GM19324 (cell line): ENCODE results near the gene POU2AF1.

Experiments used
- ATAC-seq: cut with Tn5 transposase; IDR thresholded peaks from one replicate; pipeline ENCODE4 v1.9.1; 2021; ENCODE audit warnings: mild to moderate bottlenecking, moderate library complexity; ENCODE audit not compliant: unreplicated experiment, low FRiP score

The POU2AF1 gene

GRCh38 chr11:111378861-111379601 lies at the start of gene POU2AF1:
Gene POU2AF1, minus strand, starts transcription at chr11:111379275. Its CDS starts 98 bp downstream, at chr11:111379177.
- ATAC-seq: peak; percentile 83

GRCh38 chr11:111428113-111428876 lies 49.2 kb upstream of the POU2AF1 start:
- no peak for ATAC-seq

GRCh38 chr11:111427471-111427912 lies 48.4 kb upstream of the POU2AF1 start:
- ATAC-seq: no peak

GRCh38 chr11:111426617-111427016 lies 47.5 kb upstream of the POU2AF1 start:
- ATAC-seq: no peak

GRCh38 chr11:111423250-111423615 lies 44.2 kb upstream of the POU2AF1 start:
- ATAC-seq: no peak

GRCh38 chr11:111422494-111423249 lies 43.6 kb upstream of the POU2AF1 start:
- ATAC-seq: peak; percentile 61

- no peak for ATAC-seq
Measured at GRCh38 chr11:111421251-111421650, 42.2 kb upstream of the POU2AF1 start.

- no peak for ATAC-seq
Measured at GRCh38 chr11:111419641-111420327, 40.7 kb upstream of the POU2AF1 start.

- ATAC-seq: no peak
Measured at GRCh38 chr11:111419181-111419580, 40.1 kb upstream of the POU2AF1 start.

- ATAC-seq: no peak
Measured at GRCh38 chr11:111418436-111418787, 39.3 kb upstream of the POU2AF1 start.

GRCh38 chr11:111417766-111418435 lies 38.8 kb upstream of the POU2AF1 start:
- ATAC-seq: no peak

- peak; percentile 65 for ATAC-seq
Measured at GRCh38 chr11:111417011-111417765, 38.1 kb upstream of the POU2AF1 start.

- ATAC-seq: no peak
Measured at GRCh38 chr11:111416231-111416960, 37.3 kb upstream of the POU2AF1 start.

- no peak for ATAC-seq
Measured at GRCh38 chr11:111414936-111415335, 35.9 kb upstream of the POU2AF1 start.

GRCh38 chr11:111414267-111414931 lies 35.3 kb upstream of the POU2AF1 start:
- peak; percentile 28 for ATAC-seq

- ATAC-seq: no peak
Measured at GRCh38 chr11:111413849-111414248, 34.8 kb upstream of the POU2AF1 start.

- no peak for ATAC-seq
Measured at GRCh38 chr11:111412293-111412692, 33.2 kb upstream of the POU2AF1 start.

GRCh38 chr11:111411456-111411855 lies 32.4 kb upstream of the POU2AF1 start:
- ATAC-seq: no peak
